Right hindlimb (tissue), 1 donor: ENCODE measurements around the gene MUS81.
A peak's percentile ranks its signal among the peaks of the same experiment; 100 is the strongest.

Experiments
- DNase-seq: peaks from one replicate; pipeline ENCODE4 v3.0.0-alpha.2; 2018

The MUS81 gene

DNA sequence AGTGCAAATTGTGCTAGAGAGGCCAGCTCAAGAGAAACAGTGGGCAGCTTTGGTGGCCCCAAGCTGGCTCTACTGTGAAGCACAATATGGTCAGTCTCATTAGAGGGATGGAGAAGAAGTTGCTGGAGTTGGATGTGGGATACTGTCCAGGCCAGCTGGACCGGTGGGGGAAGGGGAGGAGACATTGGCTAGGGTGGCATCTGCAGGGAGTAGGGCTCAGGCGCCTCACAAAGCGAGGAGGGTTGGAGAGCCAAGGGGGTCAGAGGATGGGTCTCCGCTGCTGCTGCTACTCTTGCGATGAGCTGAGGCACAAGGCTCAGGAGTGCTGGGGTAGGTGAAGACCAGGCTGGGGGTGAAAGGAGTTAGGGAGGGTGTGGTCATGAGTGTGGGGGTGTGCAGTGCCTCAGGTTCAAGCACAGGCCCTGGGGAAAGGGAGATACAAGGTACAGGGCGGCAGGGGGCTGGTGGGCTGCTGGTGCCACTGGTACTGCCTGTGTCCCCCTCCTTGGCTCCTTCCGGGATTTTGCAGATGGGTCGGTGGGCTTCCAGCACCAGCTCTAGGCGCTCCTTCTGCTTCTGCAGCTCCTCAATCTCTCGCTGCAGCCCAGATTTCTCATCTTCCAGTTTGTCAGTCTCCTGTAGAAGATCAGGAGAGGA lies 32.6 kb downstream of the MUS81 start:
- peak; percentile 21 for DNase-seq

DNA sequence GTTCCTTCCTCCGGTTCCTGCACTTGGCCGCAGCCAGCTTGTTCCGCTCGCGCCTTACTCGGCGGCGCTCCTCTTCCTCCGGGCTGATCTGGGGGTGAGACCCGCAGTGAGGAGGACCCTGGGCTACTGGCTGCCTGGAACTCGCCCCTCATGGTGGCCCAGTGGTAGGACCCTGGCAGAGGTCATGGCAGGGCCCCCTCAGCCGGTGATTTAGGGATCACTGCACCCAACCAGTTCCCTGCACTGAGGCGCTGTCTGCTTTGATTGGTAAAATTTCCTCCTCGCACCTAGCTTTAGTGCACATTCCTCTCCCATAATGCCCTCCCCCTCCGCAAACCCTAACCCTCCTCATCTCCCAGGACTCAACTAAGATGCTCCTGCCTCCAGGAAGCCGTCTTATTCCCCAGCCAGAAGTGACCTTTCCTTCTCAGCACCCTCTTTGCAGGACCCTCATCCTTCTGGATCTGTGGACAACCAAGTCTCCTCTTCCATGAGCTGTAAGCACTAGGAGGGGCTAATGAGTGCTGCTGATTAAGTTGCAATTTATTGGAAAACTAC lies 33.9 kb downstream of the MUS81 start:
- DNase-seq = peak; percentile 19

DNA sequence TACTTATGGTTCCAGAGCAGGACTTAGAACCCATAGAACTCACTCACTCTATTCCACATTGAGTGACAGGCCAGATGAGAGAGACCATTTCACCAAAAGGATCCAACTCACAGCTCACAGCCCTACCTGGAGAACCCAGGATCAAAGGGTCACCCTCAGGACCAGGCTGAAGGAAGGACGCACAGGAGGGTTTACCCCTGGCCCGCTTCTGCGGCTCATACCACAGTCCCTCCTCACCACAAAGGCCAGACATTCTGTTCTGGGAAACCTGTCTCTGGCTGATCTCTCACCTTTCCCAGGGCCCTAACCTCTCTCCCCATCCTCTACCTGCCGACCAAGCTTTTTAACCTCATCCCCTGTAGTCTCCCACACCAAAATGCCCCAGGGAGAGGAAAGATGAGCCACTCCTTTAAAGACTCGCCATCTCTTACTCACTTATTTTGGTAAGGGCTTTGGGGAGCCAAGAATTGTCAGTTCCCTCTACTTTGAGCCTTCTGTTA lies 35.3 kb downstream of the MUS81 start:
- no peak for DNase-seq

DNA sequence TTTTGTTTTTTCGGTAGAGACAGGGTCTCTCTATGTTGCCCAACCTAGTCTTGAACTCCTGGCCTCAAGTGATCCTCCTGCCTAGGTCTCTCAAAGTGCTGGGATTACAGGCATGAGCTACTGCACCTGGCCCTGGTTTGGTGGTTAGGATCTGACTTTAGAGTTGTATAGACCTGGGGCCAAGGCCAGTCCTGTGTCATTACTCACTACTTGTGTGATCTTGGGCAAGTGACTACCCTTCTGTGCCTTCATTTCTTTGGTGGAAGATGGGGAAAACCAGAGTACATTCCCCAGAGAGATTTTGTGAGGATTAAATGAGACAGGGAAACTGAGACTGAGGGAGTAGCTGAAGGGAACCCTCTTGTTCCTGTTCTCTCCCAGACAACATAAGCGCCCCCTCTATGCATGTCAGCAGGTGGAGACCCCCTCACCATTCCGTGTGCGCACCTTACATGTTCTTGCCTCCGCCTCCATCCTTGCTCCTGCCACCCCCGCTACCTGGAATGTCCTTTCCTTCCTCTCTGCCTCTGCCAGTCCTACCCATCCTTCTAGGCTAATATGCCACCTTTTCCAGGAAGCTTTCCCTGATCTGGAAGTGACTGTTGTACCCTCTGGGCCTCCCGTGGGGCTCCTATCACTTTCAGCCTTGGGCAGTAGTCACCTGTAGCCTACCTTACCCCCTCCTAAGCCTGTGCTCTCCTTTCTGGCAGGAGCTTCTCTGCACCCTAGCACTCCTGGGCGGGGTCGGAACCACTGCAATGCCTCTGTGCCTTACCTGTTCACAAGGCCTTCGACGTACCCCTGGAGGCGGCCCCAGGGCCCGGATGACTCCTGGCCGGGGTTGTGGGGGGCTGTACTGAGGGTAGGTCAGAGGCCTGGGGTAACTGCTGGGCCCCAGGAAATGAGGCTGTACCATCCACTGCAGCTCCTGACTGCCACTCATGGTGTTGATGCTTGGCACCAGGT lies 36.1 kb downstream of the MUS81 start:
- no peak for DNase-seq

DNA sequence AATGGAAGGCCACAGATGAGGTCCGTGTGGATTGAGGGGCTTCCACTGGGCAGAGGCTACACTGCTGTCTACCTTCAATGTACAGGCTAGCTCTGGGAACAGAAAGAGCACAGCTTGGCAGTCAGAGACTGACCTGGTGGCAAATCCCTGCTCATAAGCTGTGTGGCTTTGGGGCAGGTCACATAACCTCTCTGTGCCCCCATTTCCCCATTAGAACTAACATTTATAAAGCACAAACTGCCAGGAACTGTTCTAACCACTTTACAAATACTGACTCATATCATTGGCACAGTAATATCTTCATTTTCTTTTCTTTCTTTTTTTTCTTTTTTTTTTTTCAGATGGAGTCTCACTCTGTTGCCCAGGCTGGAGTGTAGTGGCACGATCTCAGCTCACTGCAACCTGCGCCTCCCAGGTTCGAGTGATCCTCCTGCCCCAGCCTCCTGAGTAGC lies 36.8 kb downstream of the MUS81 start:
- no peak for DNase-seq

DNA sequence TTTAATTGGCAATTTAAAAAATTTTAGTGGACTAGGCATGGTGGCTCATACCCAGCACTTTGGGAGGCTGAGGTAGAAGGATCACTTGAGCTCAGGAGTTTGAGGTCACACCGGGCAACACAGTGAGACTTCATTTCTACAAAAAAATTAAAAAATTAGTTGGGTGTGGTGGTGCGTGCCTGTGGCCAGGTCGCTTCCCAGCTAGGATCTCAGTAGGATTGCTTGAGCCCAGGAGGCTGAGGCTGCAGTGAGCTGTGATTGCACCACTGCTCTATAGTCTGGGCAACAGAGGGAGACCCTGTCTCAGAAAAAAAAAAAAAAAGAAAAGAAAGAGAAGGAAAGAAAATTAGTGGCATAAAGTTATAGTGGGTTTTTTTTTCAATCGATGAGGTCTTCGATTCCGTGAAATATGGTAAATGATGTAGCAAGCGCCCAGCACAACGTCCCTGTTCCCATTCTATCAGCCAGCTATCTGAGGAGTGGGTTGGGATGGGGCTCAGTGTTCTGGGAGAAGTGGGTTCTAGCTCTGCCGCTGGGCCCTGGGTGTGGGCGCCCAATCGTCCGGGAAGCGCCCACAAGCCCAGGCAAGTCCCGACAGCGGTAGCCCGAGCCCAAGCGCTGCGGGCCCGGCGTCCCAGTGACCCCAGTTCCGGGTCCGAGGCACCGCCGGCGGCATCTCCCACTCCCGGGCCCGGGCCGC lies 38.6 kb downstream of the MUS81 start:
- no peak for DNase-seq

DNA sequence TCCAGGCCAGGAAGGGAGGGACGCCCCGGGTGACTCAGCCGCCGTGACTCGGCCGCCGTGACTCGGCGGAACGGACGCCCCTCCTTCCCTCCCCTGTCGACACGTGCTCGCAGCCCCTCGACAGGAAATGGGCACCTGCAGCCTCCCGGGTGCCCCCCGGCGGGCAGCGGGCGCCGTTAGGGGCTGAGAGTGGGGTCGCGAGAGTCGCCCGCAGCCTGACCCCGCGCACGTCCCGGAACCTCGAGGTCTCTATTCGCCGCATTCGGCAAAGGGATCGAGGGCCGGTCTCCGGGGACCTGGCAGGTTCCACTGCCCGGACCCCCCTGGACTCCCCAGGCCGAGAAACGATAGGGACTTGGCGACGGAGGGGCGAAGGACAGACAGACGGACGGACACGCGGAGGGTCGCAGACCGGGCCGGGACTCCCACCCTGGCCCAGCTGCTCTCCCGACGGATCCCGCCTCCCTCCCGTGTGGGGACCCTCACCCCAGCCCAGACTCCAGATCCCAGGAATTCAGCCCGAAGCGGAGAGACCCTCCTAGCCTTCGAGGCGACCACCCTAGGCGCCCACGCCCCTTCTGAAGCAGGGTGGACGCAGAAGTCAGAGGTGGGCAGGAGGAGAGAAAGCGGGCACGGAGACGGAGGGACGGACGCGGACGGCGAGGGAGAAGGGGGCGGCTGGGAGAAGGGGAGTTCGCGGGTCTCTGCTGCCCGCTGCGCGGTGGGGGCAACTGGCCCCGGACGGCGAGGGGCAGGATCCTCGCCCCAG lies 39.3 kb downstream of the MUS81 start:
- peak; percentile 34 for DNase-seq

DNA sequence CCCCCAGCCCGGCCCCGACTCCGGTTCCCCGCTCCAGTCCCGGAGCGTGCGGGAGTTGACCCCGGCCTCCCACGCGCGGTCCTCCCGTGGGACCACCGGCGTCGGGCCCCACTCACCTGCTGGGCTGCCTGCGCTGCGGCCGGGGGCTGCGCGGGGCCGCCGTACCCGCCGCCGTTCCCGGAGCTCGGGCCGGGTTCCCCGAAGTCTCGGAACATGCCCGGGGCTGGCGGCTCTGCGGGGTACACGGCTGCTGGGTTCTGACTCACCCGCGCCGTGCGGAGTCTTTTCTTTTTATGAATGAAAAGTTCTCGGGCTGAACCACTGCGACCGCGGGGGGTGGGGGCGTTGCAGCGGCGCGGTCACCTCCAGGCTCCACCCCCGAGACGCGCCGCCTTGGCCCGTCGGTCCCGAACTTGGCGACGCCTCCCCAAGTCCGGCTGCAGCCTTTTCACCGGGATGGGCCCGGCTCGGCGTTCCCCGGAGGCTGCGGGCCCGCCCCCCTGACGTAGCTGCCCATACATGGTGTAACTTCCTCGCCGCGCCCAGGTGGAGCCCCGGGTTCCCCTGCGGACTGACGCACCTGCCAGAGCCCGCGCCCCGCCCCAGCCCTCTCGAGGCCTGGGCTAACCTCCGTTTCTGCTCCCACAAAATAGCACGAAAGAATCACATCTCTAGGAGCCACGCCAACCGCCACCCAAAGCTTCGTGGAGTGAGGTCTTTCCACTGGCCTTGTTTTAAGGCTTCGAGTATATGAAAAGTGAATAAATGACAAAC lies 40.1 kb downstream of the MUS81 start, which contains the start of gene FOSL1:
Gene FOSL1 (minus strand): TSS at position 264 of the 774 bp plus-strand sequence. CDS start 49 bp downstream, at position 215.
- DNase-seq = peak; percentile 70

DNA sequence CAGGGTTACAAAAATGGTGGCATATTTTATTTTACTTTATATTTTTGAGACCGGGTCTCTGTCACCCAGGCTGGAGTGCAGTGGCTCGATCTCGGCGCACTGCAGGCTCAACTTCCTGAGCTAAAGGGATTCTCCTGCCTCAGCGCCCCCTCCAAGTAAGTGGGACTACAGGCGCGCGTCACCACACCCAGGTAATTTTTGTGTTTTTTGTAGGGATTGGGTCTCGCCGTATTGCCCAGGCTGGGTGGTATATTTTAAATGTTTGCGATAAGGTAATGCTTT lies 40.6 kb downstream of the MUS81 start:
- DNase-seq = no peak

DNA sequence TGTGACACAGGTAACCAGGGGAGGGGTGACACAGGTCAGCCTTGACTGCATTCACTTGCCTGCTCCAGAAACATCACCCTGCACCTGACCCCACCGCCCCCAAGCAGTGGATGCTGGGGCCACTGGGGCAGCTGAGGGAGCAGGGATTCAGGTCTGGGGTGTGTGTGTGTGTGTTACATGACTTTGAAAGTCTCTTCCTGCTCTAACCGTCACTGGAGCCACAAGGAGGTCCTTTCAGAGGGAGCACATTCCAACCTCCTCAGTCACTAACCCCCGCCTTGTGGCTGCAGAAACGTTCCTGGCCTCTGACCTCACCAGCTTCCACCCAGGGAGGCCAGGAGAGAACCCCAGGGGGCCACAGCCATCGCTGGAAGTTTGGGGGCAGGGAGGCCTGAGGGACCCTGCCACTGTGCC lies 42.8 kb downstream of the MUS81 start:
- DNase-seq = no peak

DNA sequence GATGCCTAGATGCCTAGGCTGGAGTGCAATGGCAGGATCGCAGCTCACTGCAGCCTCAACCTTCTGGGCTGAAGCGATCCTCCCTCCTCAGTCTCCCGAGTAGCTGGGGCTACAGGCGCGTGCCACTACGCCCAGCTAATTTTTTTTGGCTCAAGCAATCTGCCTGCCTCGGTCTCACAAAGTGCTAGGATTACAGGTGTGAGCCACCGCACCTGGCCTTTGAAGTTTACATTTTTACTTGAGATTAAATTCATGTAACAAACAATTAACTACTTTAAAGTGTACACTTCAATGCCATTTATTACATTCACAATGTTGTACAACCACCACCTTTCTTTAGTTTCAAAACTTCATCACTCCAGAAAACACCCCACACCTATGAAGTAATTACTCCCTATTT lies 43.5 kb downstream of the MUS81 start:
- DNase-seq = no peak

DNA sequence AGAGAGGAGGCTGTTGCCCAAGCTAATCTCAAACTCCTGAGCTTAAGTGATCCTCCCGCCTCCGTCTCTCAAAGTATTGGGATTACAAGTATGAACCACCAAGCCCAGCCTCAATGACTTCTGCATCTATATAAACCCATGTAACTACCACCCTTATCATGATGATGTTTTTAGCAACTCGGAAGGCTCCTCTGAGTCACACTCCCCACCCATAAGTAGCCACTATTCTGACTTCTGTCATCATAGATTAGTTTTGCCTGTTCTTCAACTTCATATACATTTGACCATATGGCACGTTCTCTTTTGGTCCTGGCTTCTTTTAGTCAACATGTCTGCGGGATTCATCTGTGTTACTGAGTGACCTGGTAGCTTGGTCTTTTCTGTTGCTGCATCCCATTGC lies 46.4 kb downstream of the MUS81 start:
- no peak for DNase-seq

DNA sequence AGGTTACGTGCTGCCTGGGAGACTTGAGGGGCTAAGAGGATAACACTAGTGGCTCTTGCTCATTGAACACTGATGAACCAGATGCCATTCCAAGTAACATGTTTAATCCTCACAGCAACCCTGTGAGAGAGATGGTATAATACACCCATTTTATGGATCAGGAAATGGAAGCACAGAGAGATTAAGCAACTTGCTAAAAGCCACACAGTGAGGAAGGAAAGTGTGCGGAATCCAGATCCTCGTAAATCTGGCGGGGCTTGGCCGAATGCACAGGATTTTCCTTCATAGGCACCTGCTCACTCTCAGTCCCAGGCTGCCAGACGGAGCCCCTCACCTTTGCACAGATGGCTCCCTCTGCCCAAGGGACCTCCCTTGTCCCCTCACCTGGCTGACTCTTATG lies 47.6 kb downstream of the MUS81 start:
- no peak for DNase-seq

DNA sequence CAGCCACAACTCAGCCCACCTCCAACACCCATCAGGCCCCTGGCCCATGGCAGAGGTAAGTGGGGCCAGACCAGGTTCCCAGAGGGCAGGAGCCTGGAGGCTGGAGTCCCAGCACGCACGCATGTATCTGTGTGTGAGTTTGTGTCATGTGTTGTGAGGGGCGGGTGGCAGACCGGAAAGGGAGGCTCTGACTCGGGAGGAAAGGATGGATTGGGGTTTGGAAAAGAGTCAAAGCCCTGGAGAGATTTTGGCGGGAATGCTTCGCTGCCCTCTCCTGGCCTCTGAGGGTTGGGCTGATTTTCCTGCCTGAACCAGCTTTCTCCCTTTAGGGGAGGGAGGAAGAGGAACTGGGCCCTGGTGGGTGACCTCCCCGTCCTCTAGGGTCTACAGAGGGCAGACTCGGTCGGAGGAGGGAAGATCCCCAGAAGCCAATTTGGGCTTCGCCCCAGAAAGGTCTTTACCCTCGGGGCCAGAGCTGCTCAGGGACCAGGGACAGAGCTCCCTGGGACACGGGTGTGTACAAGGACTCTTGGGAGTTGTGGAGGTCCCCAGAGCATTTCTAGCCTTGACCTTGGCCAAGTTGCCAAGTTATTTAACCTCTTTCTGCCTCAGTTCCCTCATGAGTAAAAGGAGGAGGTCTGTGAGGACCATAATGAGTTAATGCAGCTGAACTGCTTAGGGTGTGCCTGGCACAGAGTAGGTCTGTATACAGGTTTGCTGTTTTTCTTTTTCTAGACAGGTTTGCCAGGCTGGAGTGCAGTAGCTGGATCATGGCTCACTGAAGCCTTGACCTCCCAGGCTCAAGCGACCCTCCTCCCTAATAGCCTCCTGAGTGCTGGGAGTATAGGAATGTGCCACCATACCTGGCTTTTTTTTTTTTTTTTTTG lies 51.7 kb downstream of the MUS81 start:
- peak; percentile 76 for DNase-seq

DNA sequence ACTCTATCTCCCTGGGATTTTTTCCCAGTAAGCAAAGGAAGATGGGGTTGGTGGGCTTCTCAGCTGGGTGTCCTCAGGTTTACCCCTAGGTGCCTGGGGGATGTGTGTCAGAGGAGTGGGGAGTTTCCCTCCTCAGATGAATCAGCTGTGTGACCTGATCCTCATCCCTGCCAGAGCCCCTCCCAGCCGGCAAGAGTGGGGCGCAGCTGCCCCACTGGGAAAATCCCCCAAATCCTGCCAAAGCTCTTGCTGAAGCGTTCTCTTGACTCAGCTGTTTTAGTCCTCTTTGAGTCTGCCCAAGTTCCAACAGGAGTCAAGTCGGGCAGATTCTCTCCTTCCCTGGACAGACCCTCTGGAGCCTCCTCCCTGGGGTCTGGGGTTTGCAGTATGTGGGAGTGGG lies 52.6 kb downstream of the MUS81 start:
- DNase-seq = no peak

DNA sequence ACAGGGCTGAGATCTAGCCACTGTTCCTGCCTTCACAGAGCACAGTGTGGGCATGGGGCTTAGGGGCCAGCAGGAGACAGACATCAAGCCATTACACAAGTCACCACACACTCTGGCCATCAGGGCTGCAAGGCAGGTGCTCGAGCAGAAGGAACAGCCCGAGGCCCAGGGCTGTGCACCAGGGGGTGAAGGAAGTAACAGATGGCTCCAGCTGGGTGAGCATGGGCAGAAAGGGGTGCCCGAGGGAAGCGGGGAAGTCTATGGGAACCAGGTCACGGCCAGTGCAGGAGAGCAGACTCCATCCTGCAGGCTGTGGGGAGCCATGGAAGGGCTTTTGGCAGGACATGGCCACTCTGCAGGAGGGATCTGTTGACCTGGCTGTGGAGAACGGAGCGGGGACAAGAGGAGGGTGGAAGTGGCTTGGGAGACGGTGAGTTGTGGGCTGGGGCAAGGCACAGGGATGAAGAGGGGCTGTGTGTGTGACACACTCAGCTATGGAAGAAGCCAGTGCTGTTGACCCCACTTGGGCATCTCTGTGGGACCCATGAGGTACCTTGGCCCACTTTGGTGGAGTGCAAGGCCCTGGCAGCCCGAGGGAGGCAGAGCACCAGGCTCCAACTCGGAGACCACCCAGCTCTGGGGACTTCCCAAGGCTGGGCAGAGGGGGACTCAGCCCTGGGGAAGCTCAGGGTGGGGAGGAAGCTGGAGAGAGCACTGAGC lies 55.0 kb downstream of the MUS81 start:
- DNase-seq = no peak

DNA sequence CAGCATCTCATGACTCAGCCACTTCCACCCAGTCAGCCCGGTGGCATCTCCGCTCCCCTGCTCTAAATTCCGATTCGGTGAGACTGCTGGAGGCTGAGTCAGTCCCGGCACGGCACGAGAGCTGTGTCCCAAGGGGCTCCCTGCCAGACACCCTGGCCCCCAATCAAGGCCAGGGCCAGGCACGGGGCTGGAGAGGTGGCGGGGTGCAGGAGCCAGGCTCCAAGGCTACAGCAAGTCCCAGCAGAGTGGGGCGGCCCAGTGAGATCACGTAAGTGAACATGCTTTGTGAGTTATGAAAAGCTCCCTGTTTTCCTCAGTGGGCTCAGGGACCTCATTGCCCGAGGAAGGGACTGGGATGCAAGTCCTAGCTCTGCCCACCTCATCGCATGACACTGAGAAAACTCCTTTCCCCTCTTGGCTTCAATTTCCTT lies 55.6 kb downstream of the MUS81 start:
- no peak for DNase-seq
